ENCODE results near the gene FAM177A1. TPM values are rescaled to one million over a fixed set of nuclear protein-coding genes. Genes with fewer than 3 reads are reported as not detected.

FAM177A1 gene
- total RNA-seq, 1 experiment from 2014 or later: 47.7 TPM

DNA sequence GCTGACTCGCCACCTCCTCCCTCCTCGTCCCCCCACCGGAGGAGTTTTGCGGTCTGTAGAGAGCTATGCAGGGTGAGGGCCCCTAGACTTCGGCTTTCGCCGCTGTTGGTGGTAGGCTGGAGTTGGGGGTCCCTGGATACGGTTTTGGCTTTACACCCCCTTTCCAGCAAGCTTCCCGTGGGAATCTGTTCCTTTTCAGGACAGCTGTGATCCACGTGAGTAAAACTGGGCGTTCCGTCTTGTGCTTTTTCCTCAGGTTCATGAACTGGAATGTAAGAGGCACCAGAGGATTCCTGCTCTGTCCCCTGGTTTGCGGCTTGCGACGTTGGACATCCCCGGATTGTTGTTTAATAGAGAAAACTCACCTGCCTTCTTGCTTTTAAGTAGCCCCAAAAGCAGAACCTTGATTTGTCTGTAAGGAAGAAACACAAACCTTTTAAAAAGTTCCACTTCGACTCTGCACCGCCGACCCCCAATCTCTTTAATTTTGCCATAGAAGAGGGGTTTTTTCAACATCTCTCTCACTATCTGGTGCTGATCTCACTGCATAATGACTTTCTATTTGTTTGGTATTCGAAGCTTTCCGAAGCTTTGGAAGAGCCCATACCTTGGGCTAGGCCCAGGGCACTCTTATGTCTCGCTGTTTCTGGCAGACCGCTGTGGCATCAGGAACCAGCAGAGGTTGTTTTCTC lies 76.8 kb downstream of the FAM177A1 start:
- peaks cover 11% of the 10 kb centered on the region; the same call in 1 of the 2 replicates for H3K4me1 ChIP-seq (replicated peaks)
- no peaks in the 10 kb centered on the region for H3K9me3 ChIP-seq (replicated peaks)
- H3K27me3 ChIP-seq (replicated peaks): no peaks in the 10 kb centered on the region
- H3K36me3 ChIP-seq: peaks cover 14% of the 10 kb centered on the region; the same call in 1 of the 2 replicates
- DNase-seq (ENCODE audit: low read depth in 1 of 2, low spot score in 2 of 2): no peak
- peak overlapping the region; percentile 61 for H3K4me3 ChIP-seq
- H3K27ac ChIP-seq: peak overlapping the region; percentile 96

DNA sequence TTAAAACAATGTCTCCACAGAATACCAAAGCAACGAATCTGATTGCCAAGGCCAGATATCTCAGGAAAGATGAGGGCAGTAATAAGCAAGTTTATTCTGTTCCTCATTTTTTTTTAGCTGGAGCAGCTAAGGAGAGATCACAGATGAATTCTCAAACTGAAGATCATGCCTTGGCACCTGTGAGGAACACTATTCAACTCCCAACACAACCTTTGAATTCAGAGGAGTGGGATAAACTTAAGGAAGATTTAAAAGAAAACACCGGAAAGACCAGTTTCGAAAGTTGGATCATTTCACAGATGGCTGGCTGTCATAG lies 77.3 kb downstream of the FAM177A1 start:
- no peak for DNase-seq (ENCODE audit: low read depth in 1 of 2, low spot score in 2 of 2)
- H3K27ac ChIP-seq: no peak overlapping the region
- H3K27me3 ChIP-seq (replicated peaks): no peaks in the 10 kb centered on the region
- peaks cover 14% of the 10 kb centered on the region; the same call in 1 of the 2 replicates for H3K36me3 ChIP-seq
- H3K4me3 ChIP-seq: peak overlapping the region; percentile 61
- peaks cover 11% of the 10 kb centered on the region; the same call in 1 of the 2 replicates for H3K4me1 ChIP-seq (replicated peaks)
- no peaks in the 10 kb centered on the region for H3K9me3 ChIP-seq (replicated peaks)

DNA sequence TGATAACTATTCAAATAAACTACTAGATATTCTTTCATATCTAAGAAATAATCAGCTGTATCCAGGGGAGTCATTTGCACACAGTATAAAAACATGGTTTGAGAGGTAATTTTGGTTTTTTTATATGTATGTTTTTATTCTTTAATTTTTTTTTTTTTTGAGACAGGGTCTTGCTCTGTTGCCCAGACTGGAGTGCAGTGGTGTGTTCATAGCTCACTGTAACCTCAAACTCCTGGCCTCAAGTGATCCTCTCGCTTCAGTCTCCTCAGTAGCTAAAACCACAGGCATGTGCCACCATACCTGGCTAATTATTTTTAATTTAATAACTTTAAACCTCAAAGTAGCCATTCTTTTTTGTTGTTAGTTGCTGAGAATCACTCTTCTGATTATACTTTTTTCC lies 78.1 kb downstream of the FAM177A1 start:
- H3K27ac ChIP-seq: no peak overlapping the region
- no peaks in the 10 kb centered on the region for H3K9me3 ChIP-seq (replicated peaks)
- H3K27me3 ChIP-seq (replicated peaks): no peaks in the 10 kb centered on the region
- H3K4me3 ChIP-seq: no peak overlapping the region
- peaks cover 14% of the 10 kb centered on the region; the same call in 1 of the 2 replicates for H3K36me3 ChIP-seq
- peaks cover 11% of the 10 kb centered on the region; the same call in 1 of the 2 replicates for H3K4me1 ChIP-seq (replicated peaks)
- DNase-seq (ENCODE audit: low read depth in 1 of 2, low spot score in 2 of 2): no peak

Other genes with a start within 250 kb of the FAM177A1 start
- 34.3 and 38.5 TPM in 2 replicates for gene BAZ1A, start 170.9 kb upstream of the FAM177A1 start, total RNA-seq (2014; rRNA removed; shearing (Covaris generic))
- gene SRP54, start 63.3 kb upstream of the FAM177A1 start, total RNA-seq (2014; rRNA removed; shearing (Covaris generic)): 71.9 and 88.6 TPM in 2 replicates
- gene PPP2R3C, start 75.7 kb downstream of the FAM177A1 start, total RNA-seq (2014; rRNA removed; shearing (Covaris generic)): 21.7 and 25.7 TPM in 2 replicates
- gene PRORP, start 76.3 kb downstream of the FAM177A1 start, total RNA-seq (2014; rRNA removed; shearing (Covaris generic)): 20.0 and 33.4 TPM in 2 replicates
- 306 and 325 TPM in 2 replicates for gene PSMA6, start 246.1 kb downstream of the FAM177A1 start, total RNA-seq (2014; rRNA removed; shearing (Covaris generic))